Mesothelial cell of epicardium (in vitro differentiated cells): ENCODE measurements around the gene ADGRG2. TPM values are rescaled to one million over a fixed set of nuclear protein-coding genes. Genes with fewer than 3 reads are reported as not detected.
A peak's percentile ranks its signal among the peaks of the same experiment; 100 is the strongest.

Source experiments
- DNase-seq, 2 experiments: peaks; one replicate each; pipeline ENCODE4 v3.0.0; 2021; ENCODE audit warnings: low spot score in 2 of 2; ENCODE audit not compliant: unreplicated experiment in 2 of 2
- H3K27ac Mint-ChIP-seq: 2 replicates; pipeline ENCODE4 v1.8.0; 2021; ENCODE audit warnings: mixed read lengths
- H3K27me3 Mint-ChIP-seq: 2 replicates; pipeline ENCODE4 v1.8.0; 2021; ENCODE audit warnings: low read depth, mixed read lengths
- H3K36me3 Mint-ChIP-seq: 2 replicates; pipeline ENCODE4 v1.8.0; 2021; ENCODE audit warnings: mixed read lengths
- H3K4me1 Mint-ChIP-seq: 2 replicates; pipeline ENCODE4 v1.8.0; 2021; ENCODE audit warnings: mixed read lengths
- H3K4me3 Mint-ChIP-seq: 2 replicates; pipeline ENCODE4 v1.8.0; 2021; ENCODE audit warnings: mild to moderate bottlenecking, moderate library complexity, mixed read lengths
- H3K9me3 Mint-ChIP-seq: 2 replicates; pipeline ENCODE4 v1.8.0; 2021; ENCODE audit warnings: mixed read lengths
- total RNA-seq: library from RNA; stranded (reverse); gene quantifications from 3 replicates; pipeline ENCODE4 v1.2.1, GENCODE V29; 2021
- TF ChIP-seq, protein P1 (sequence below): fragments of 200-600 bp; sonication (generic); IDR thresholded peaks from one replicate; pipeline ENCODE4 v1.5.0; 2021; ENCODE audit warnings: antibody characterized with exemption; ENCODE audit not compliant: unreplicated experiment

ADGRG2 gene
- total RNA-seq, 1 donor from 2014 or later = 0.98 TPM

DNA sequence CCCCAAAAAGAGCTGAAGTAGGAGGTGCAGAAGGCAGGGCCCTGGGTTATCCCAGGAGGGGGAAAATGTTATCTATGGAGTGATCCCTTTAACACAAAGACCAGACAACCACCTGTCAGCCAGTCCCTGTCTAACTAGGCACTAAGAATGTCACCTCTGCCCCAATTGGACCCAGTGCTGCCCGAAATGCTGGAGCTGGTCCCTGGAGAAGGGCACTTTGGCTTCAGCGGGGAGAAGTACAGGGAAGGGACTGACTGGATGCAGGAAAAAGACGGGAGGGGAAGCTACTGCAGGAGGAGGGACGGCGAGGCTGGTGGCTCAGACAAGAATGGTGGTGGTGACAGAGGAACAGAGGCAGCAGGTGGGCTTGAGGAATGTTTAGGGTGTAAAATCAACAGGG lies 155.6 kb downstream of the ADGRG2 start:
- TF ChIP-seq, protein P1, sequence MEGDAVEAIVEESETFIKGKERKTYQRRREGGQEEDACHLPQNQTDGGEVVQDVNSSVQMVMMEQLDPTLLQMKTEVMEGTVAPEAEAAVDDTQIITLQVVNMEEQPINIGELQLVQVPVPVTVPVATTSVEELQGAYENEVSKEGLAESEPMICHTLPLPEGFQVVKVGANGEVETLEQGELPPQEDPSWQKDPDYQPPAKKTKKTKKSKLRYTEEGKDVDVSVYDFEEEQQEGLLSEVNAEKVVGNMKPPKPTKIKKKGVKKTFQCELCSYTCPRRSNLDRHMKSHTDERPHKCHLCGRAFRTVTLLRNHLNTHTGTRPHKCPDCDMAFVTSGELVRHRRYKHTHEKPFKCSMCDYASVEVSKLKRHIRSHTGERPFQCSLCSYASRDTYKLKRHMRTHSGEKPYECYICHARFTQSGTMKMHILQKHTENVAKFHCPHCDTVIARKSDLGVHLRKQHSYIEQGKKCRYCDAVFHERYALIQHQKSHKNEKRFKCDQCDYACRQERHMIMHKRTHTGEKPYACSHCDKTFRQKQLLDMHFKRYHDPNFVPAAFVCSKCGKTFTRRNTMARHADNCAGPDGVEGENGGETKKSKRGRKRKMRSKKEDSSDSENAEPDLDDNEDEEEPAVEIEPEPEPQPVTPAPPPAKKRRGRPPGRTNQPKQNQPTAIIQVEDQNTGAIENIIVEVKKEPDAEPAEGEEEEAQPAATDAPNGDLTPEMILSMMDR = no peak
- peaks cover 29% of the 10 kb centered on the region for H3K9me3 Mint-ChIP-seq
- no peaks in the 10 kb centered on the region for H3K27me3 Mint-ChIP-seq
- H3K27ac Mint-ChIP-seq = peak overlapping the region; percentile 16
- no peak for DNase-seq
- H3K4me1 Mint-ChIP-seq = peaks cover 26% of the 10 kb centered on the region
- peaks cover 9% of the 10 kb centered on the region for H3K36me3 Mint-ChIP-seq
- H3K4me3 Mint-ChIP-seq = no peak overlapping the region

DNA sequence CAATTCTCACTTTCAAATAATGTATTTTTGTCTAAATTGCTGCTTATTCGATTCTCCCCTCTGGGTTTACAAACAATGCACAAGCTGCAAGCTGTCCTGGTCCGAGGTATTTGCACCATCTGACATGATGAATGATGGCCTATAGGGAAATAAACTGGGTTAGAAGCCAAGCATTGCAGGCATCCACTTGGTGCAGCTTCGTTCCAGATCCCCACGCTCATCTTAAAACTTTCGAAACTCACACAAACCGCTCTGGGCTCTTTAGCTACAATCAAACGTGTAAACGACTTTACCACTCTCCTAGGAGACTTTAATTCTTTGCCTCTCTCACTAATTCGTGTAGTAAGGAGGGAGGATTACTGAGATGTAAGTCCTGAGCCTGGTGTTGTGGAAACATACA lies 157.4 kb downstream of the ADGRG2 start:
- peaks cover 28% of the 10 kb centered on the region for H3K9me3 Mint-ChIP-seq
- peaks cover 26% of the 10 kb centered on the region for H3K4me1 Mint-ChIP-seq
- H3K36me3 Mint-ChIP-seq = no peaks in the 10 kb centered on the region
- no peak for DNase-seq
- H3K4me3 Mint-ChIP-seq = no peak overlapping the region
- TF ChIP-seq, protein P1 = no peak
- H3K27ac Mint-ChIP-seq = peak overlapping the region; percentile 25
- H3K27me3 Mint-ChIP-seq = no peaks in the 10 kb centered on the region

DNA sequence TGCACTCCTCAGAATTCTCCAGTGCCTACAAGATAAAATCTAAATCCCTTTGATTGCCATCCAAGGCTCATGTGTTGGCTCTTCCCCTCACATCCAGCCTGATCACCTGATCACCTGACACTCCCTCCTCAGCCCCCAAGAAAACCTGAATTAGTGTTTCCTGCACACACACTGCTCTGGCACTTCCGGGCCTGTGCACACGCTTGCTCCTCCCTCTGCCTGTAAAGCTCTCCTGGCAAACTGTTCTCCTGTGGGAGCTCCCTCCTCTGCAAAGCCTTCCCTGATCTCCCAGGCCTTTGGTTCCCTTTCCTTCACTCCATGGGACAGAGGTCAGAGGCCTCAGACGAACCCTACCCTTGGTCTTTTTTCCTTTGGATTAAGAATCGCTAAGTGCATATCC lies 158.2 kb downstream of the ADGRG2 start:
- no peaks in the 10 kb centered on the region for H3K36me3 Mint-ChIP-seq
- H3K9me3 Mint-ChIP-seq = peaks cover 28% of the 10 kb centered on the region
- TF ChIP-seq, protein P1 = no peak
- H3K4me3 Mint-ChIP-seq = no peak overlapping the region
- H3K27me3 Mint-ChIP-seq = no peaks in the 10 kb centered on the region
- peak overlapping the region; percentile 6 for H3K27ac Mint-ChIP-seq
- peaks cover 26% of the 10 kb centered on the region for H3K4me1 Mint-ChIP-seq
- DNase-seq = no peak

DNA sequence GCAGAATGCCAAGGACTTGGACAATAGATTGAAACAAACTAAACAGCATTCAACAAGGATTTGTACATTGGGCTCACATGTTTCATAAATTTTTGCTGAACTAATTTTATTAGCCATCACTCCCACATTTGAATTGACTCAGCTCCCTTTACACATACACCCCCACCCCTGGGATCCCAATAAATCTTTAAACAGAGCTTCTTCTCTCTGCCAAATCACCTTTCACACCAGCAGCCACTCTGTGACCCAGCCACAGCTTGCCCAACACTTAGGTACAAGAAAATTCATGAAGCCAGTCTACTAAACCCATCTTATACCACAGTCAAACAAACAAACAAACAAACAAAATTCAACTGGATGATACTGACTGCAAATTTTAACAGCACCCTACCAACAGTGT lies 159.9 kb downstream of the ADGRG2 start:
- Mint-ChIP-seq H3K36me3 (no peaks in the 10 kb centered on the region), H3K27me3 (no peaks in the 10 kb centered on the region), H3K4me1 (peaks cover 26% of the 10 kb centered on the region), H3K27ac (no peak overlapping the region), H3K9me3 (peaks cover 27% of the 10 kb centered on the region), H3K4me3 (no peak overlapping the region)
- TF ChIP-seq, protein P1 = no peak
- no peak for DNase-seq

DNA sequence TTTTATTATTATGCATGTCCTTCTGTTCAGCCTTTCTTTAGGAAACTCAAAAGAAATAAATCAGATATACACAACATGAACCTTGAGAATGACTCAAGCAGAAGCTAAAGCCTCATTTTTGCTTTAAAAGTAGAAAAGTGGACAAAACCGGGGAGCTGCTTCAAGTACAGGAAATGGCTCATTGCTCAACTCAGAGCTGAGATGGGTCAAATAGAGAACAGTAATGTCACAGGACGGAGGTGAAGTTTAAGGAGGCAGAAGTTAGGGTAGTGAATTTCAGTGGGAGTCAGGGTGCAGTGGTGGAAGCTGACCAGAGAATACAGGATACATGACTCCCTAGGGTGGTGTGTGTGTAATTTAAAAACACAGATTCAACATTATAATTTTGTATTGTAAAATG lies 160.6 kb downstream of the ADGRG2 start:
- H3K4me3 Mint-ChIP-seq = no peak overlapping the region
- no peaks in the 10 kb centered on the region for H3K27me3 Mint-ChIP-seq

More for the DNA sequence above, 160.6 kb downstream of the ADGRG2 start:
- no peak overlapping the region for H3K27ac Mint-ChIP-seq
- H3K4me1 Mint-ChIP-seq = peaks cover 21% of the 10 kb centered on the region
- H3K9me3 Mint-ChIP-seq = peaks cover 20% of the 10 kb centered on the region
- H3K36me3 Mint-ChIP-seq = no peaks in the 10 kb centered on the region
- no peak for DNase-seq
- TF ChIP-seq, protein P1 = no peak
